AG04450 (cell line): ENCODE measurements around the gene DNAJC10. TPM values are rescaled to one million over a fixed set of nuclear protein-coding genes. Genes with fewer than 3 reads are reported as not detected.
"Not testable (repeated sequence)": the region's sequence is repeated elsewhere in the genome, so short reads cannot be mapped to it uniquely, and the experiment has no call there.

Source experiments
- CTCF ChIA-PET: fragments of 300-600, 350-600 bp; formaldehyde crosslinking; extraction: SDS; loops from one replicate; lab custom pipeline; 2022; ENCODE audit warnings: antibody characterized with exemption, inconsistent platforms; lab: Charles Lee
- POLR2A ChIA-PET: fragments of 350-600 bp; formaldehyde crosslinking; extraction: SDS; loops from one replicate; lab custom pipeline; 2021; ENCODE audit warnings: antibody characterized with exemption, inconsistent platforms; lab: Yijun Ruan, JAX
- DNase-seq: peaks from one replicate; pipeline ENCODE4 v3.0.0-alpha.2; 2011; ENCODE audit warnings: low read depth, low spot score
- H3K27ac ChIP-seq: one replicate; pipeline ENCODE4 v1.5.1; 2012; ENCODE audit warnings: low read depth, low read length, control low read depth
- H3K27me3 ChIP-seq: one replicate; pipeline ENCODE4 v1.6.0; 2012; ENCODE audit warnings: low read length; ENCODE audit not compliant: control insufficient read depth, insufficient read depth
- H3K4me3 ChIP-seq: 2 replicates; pipeline ENCODE4 v1.5.1; 2011; ENCODE audit warnings: mild to moderate bottlenecking, low read depth, low read length, control low read depth
- H3K9me3 ChIP-seq: 2 replicates; pipeline ENCODE4 v1.5.1; 2012; ENCODE audit warnings: low read length; ENCODE audit not compliant: control insufficient read depth, insufficient read depth
- polyA plus RNA-seq: library from polyadenylated mRNA; depleted of rRNA; stranded (reverse); fragments of >200 nt; gene quantifications from 2 replicates; pipeline ENCODE4 v1.2.3, GENCODE V29; 2011
- TF ChIP-seq, protein P1 (sequence below): IDR thresholded peaks from 2 replicates; pipeline ENCODE4 v1.5.1; 2011; ENCODE audit warnings: low read depth, low read length, control low read depth, inconsistent platforms

DNAJC10 gene
- polyA plus RNA-seq, 1 experiment: 121 TPM

DNA sequence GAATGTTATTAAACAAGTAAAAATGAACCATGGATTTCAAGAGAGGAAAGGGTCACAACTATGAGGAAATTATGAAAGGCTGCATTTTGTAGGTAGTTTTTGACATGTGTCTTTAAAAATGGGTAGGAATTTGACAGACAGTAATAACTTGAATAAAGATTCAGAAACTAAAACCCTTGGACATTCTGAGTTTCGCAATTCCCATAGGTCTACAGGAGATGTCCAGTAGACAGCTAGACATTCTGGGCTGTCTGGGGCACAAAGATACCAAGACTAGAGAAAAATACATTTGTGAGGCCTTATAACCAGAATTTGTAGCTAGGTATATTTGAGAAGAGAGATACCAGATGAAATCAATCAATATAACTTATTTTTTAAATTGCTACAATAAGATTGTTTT lies 42.3 kb downstream of the DNAJC10 start:
- DNase-seq: no peak
- CTCF ChIA-PET: interaction anchor here (1.4 kb wide), 1 partner anchor 9 kb away, joined by 3 read pairs; no protein-coding TSS in a partner anchor
- POLR2A ChIA-PET: no interaction called here
- H3K27me3 ChIP-seq: no peaks in the 10 kb centered on the region
- H3K4me3 ChIP-seq: no peak overlapping the region
- no peak overlapping the region for H3K27ac ChIP-seq
- H3K9me3 ChIP-seq: no peaks in the 10 kb centered on the region
- TF ChIP-seq, protein P1, sequence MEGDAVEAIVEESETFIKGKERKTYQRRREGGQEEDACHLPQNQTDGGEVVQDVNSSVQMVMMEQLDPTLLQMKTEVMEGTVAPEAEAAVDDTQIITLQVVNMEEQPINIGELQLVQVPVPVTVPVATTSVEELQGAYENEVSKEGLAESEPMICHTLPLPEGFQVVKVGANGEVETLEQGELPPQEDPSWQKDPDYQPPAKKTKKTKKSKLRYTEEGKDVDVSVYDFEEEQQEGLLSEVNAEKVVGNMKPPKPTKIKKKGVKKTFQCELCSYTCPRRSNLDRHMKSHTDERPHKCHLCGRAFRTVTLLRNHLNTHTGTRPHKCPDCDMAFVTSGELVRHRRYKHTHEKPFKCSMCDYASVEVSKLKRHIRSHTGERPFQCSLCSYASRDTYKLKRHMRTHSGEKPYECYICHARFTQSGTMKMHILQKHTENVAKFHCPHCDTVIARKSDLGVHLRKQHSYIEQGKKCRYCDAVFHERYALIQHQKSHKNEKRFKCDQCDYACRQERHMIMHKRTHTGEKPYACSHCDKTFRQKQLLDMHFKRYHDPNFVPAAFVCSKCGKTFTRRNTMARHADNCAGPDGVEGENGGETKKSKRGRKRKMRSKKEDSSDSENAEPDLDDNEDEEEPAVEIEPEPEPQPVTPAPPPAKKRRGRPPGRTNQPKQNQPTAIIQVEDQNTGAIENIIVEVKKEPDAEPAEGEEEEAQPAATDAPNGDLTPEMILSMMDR: no peak

DNA sequence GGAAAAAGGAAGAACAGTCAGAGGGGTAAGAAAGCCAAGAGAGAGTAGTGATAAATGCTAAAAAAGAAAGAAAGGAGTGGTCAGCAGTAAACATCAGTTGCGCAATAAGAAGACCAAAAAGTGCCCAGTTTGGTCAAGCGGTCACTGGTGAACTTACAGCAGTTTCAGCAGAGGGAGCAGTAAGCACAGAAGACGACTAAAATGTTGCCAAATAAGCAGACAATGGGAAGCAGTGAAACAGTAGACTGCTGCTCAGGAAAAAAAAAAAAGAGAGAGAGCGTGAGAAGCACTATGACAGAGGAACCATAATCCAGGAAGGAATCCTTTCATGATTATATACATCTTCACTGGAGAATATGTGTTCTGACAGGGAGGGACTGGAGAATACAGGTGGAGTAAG lies 45.8 kb downstream of the DNAJC10 start:
- CTCF ChIA-PET: interaction anchor here (1.2 to 1.5 kb wide), 2 partner anchors 11 to 190 kb away, joined by 3 to 4 read pairs; no protein-coding TSS in a partner anchor
- H3K4me3 ChIP-seq: no peak overlapping the region
- H3K9me3 ChIP-seq: no peaks in the 10 kb centered on the region
- TF ChIP-seq, protein P1: no peak
- DNase-seq: no peak
- no peaks in the 10 kb centered on the region for H3K27me3 ChIP-seq
- POLR2A ChIA-PET: no interaction called here
- H3K27ac ChIP-seq: no peak overlapping the region

DNA sequence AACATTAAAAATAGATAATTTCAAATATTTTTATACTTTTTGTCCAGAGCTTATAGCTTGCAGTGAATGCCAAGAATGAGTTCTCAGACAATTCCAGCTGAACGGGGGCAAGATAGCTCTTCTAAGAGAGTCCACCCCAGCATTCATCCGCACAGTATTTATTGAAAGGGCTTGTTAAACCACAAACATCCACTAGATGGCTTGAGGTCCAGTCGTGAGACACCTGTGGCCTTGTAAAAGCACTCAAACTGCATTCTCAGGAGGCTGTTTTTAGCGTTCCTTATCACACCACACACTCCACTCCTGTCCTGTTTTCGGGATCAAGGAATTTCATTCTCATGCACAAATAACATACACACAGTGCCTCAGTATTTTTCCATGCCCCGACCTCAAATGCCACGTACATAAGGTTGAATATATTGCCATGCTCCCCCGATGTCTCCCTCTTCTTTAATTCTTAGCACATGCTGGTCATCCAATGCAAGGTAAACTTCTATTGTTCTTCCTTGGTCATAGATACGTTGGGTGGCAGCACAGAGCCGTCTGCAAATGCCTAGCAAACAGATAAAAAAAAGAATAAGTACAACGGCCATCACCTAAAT lies 47.4 kb downstream of the DNAJC10 start:
- DNase-seq: no peak
- CTCF ChIA-PET: interaction anchor here (0.6 to 4.5 kb wide), 25 partner anchors 8 to 457 kb away, joined by 3 to 55 read pairs (median 4); no protein-coding TSS in a partner anchor
- TF ChIP-seq, protein P1: peak; percentile 69
- Histone ChIP-seq H3K9me3 (no peaks in the 10 kb centered on the region), H3K4me3 (no peak overlapping the region), H3K27ac (no peak overlapping the region), H3K27me3 (no peaks in the 10 kb centered on the region)
- POLR2A ChIA-PET: interaction anchor here (0.6 kb wide), 1 partner anchor 299 kb away, joined by 3 read pairs; no protein-coding TSS in a partner anchor

DNA sequence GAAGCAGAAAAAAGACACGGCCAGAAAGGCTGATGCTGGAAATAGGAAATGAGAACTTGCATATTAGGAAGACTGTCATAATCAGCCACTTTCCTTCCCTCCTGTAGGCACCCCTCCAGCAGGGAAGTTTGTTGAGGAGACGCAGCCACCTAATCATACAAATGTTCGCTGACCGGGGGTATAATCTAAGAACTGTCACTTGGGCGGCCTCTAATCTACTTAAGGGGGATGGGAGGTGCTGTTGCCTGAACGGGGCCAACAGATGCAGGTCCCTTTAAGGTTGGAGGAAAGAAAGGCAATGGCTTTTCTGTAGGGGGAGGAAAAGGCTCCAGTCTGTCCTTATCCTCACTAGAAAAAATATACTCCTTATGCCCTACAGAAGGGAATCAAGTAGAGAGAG lies 50.6 kb downstream of the DNAJC10 start:
- Histone ChIP-seq H3K27ac (no peak overlapping the region), H3K27me3 (no peaks in the 10 kb centered on the region), H3K9me3 (no peaks in the 10 kb centered on the region), H3K4me3 (no peak overlapping the region)
- TF ChIP-seq, protein P1: no peak
- DNase-seq: no peak
- POLR2A ChIA-PET: no interaction called here
- CTCF ChIA-PET: interaction anchor here (1.0 to 4.5 kb wide), 4 partner anchors 31 to 214 kb away, joined by 3 to 55 read pairs (median 16); no protein-coding TSS in a partner anchor

DNA sequence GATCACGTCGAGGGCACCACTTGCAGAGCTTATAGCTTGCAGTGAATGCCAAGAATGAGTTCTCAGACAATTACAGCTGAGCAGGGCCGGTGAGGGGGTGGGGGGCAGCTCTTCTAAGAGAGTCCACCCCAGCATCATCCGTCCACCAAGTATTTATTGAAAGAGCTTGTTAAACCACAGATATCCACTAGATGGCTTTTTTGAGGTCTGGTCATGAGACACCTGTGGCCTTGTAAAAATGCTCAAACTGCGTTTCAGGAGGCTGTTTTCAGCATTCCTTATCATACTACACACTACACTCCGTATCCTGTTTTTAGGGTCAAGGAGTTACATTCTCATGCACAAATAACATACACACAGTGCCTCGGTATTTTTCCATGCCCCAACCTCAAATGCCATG lies 51.5 kb downstream of the DNAJC10 start:
- CTCF ChIA-PET: interaction anchor here (0.6 to 2.0 kb wide), 15 partner anchors 8 to 1002 kb away, joined by 3 to 29 read pairs (median 3); no protein-coding TSS in a partner anchor
- DNase-seq: no peak
- H3K27ac ChIP-seq: no peak overlapping the region
- no peak overlapping the region for H3K4me3 ChIP-seq
- TF ChIP-seq, protein P1: peak; percentile 47
- H3K27me3 ChIP-seq: no peaks in the 10 kb centered on the region
- POLR2A ChIA-PET: no interaction called here
- no peaks in the 10 kb centered on the region for H3K9me3 ChIP-seq

DNA sequence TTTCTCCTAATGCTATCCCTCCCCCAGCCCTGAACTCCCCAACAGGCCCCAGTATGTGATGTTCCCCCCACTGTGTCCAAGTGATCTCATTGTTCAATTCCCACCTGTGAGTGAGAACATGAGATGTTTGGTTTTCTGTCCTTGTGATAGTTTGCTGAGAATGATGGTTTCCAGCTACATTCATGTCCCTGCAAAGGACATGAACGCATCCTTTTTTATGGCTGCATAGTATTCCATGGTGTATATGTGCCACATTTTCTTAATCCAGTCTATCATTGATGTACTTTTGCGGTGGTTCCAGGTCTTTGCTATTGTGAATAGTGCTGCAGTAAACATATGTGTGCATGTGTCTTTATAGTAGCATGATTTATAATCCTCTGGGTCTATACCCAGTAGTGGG lies 52.9 kb downstream of the DNAJC10 start:
- H3K4me3 ChIP-seq, CTCF ChIA-PET, H3K9me3 ChIP-seq, DNase-seq, H3K27ac ChIP-seq, H3K27me3 ChIP-seq, POLR2A ChIA-PET: not testable (repeated sequence)
